ENCODE results near the gene ABCG5.

ABCG5 gene

DNA sequence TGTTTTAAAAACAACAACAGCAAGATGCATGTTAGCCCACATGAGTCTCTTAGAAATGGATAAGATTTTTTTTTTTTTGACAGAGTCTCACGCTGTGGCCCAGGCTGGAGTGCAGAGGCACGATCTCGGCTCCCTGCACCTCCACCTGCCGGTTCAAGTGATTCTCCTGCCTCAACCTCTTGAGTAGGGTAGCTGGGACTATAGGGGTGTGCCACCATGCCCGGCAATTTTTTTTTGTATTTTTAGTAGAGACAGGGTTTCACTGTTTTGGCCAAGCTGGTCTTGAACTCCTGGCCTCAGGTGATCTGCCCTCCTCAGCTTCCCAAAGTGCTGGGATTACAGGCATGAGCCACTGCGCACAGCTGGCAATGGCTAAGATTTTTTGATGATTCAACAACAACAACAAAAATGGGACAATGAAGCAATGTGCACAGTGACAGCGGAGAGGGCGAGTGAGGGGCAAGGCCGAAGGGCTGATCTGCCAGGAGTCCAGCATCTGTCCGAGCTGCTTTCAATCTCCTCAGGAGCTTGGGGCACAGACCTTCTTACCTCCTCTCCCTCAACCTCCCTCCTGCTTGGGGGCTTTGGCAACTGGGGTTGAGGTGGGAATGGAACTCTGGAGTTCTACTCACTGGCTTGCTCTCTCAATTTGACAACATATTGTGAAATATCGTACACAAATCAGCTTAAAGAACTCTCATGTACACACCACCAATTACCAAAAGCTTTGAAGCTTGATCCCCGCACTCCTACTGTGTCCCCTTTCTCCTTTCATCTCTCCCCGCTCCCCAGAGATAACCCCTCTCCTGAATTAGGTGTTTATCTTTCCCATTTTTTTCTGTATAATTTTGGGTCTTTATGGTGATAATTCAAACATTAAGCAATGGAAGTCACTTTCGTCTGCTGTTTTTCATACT, 3.6 kb upstream of the ABCG5 start:
- no peak for DNase-seq

DNA sequence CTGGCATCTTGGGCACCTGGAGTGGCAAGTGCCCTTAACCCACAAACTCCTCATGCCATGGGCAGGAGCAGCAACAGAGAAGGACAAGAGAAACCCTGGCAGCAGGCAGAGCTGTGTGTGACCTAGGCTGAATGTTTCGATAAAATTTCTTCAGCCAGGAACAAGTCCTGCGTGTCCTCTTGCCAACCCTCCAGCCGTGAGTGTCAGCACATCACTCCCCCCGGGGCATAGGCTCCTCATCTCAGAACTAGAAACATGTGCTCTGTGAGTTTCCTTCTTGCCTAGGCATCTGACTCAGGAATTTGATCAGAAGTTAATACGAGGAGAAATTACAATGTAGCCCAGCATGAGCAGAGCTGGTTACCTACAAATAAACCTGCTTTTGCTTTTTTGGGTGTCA, 2.3 kb upstream of the ABCG5 start:
- DNase-seq, result no peak

DNA sequence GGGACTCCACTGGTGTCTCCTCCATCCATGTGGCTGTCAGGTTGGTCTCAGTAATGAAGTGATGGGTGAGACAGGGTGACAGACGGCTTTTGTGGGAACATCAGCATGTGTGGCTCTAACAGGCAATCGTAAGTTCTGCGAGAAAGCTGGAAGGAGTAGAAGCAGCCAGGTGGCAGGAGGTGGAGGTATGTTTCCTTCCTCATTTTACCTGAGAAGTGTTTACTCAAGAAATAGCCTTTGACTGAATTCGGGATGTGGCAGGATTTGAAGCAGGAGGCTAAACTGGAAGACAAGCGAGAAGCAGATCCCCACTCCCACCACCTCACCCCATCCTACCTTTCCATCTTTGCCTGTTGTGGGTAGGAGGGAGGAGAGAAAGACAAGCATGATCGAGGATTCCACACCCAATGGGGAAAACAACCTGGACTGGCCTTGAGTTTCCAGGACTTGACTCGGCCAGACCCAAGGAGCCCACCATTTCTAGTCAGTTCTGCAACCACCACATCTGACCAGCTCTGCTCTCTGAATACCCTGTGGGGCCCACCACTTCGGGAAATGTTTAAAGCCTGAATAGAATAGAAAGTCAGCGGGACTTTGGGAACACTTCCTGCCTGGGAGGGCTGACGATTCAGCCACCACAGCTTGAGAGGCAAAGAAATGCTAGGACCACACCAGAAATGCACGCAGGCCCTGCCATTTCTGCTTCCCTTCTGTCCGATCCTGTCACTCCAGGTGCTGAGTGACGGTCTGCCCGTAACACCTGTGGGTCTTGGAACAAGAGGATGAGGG, 1.3 kb upstream of the ABCG5 start:
- DNase-seq, result no peak

DNA sequence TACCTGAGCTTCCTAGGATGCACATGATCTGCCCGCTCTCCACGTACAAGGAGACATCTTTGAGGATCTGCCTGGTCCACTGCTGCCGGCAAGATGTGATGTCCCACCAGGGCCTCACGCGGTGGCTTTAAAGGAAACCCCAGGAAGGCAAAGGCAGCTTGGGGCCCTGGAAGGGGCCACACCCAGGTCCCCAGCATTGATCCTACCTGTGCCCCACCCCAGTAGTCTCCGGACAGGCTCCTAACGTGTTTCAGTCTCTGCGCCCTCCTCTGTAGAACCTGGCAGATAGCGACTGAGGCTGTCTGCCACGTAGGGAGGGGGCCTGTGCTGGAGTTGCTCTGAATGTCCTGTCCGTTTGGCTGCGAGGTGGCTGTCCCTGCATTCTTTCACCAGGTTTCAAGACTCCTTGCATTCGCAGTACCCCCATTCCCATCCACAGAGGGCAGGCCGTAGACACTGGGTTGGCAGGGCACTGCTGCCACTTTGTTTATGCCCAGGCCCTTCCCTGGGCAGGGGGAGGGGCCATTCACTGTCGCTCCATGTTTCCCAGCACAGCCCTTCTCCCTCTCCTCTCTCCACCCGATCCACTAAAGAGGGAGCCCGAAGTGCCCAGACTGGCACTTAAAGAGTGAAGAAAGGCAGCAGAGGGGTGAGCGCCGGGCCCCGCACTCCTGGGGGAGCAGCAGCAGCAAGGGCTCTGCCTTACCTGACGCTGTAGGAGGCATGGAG, 644 bp downstream of the ABCG5 start:
- DNase-seq, result no peak

DNA sequence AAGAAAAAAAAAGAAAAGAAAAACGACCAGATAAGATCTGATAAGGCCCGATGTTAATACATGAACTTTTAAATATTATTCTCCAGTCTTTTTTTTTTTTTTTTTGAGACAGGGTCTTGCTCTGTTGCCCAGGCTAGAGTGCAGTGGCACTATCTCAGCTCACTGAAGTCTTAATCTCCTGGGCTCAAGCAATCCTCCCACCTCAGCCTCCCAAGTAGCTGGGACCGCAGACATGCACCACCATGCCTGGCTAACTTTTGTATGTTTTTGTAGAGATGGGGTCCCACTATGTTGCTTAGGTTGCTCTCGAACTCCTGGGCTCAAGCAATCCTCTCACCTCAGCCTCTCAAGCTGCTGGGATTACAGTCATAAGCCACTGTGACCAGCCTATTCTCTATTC, 1.6 kb downstream of the ABCG5 start:
- DNase-seq, result no peak

DNA sequence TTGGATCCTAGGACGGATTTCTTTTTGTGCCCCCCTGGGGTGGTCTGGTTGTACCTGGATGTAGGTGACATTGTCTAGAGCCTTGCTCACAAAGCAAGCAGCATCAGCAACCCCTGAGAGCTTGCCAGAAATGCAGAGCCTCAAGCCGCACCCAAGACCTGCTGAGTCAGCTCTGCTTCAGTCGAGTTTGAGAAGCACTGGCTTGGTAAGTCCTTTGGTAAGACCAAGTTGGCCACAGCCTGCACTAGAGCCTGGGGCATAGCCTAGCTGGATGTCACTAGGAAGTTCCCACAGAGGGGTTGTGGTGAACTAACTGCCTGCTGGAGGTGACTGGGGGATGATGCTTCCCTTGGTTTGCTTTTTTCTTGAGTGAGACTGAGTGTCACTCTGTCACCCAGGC, 6.2 kb downstream of the ABCG5 start:
- no peak for DNase-seq

DNA sequence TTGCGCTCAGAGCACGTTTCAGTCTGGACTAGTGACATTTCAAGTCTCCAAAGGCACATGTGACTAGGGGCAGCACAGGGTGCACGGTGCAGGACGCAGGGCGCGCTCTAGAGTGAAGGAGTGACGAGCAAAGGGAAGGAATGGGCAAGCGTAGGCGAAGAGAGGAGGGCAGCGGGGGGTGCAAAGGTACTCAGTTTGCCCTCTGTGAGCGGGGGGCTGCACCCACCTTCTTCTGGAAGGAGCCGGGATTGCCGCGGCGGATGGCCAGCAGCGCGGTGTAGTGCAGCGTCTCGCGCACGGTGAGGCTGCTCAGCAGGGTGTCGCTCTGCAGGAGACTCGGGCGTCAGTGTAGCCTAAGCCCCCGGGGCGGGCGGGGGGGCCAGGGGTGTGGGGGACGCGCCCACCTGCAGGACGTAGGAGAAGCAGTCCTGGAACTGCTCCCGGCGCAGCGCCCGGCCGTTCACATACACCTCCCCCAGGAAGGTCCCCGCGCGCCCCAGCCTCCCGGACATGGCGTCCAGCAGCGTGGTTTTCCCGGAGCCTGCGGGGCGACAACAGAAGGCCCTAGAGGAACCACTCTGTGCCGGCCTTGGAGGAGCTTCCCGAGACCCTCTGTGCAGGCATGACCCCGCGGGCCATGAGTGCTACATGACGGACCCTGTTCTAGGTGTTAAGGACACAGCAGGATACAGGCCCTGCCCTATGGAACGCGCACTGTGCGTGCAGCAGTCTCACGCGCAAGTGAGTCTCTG, 6.9 kb downstream of the ABCG5 start:
- no peak for DNase-seq

DNA sequence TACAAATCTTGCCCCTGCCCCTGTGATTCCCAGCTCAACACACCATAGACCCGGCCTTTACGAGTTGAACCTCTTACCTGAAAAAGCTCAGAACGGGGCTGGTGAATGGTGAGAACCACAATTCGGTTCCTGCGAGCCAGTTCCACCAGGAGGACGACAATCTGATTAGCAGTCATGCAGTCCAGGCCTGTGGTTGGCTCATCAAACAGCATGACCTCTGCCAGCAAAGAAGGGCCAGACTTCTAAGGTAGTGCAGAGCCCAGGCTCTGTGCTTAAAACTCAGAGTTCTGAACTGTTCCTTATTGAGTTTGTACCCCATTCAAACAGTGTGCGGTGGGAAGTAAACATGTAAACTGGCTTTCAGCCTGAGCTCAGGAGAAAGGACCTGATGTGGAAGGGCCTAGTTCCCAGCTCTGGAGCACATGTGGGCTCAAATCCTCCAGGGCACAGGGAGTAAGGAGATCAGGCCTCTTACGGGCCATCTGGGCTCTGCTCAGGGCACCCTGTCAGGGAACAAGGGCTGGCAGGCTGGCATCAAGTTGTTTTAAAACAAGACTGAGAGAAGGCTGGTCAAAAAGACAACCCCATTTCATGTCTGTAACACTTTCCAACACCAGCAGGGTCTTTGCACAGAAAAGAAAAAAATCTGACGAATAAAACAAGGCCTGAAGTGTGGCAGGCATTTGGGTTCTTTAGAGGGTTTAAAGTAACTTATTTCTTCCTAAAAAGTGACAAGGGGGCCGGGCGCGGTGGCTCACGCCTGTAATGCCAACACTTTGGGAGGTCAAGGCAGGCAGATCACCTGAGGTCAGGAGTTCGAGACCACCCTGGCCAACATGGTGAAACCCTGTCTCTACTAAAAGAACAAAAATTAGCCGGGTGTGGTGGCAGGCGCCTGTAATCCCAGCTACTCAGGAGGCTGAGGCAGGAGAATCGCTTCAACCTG, 12.1 kb downstream of the ABCG5 start:
- no peak for DNase-seq

DNA sequence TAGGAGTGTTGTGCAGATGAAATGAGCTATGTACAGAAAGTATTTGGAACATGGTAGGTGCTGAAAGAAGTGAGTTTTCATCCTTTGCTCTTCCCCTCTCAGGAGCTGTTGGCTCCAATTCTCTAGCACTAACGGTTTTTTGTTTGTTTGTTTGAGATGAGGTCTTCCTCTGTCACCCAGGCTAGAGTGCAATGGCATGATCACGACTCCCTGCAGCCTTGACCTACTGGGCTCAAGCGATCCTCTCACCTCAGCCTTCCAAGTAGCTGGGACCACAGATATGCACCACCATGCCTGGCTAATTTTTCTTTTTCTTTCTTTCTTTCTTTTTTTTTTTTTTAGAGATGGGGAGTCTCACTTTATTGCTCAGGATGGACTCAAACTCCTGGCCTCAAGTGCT, 12.8 kb downstream of the ABCG5 start:
- no peak for DNase-seq

DNA sequence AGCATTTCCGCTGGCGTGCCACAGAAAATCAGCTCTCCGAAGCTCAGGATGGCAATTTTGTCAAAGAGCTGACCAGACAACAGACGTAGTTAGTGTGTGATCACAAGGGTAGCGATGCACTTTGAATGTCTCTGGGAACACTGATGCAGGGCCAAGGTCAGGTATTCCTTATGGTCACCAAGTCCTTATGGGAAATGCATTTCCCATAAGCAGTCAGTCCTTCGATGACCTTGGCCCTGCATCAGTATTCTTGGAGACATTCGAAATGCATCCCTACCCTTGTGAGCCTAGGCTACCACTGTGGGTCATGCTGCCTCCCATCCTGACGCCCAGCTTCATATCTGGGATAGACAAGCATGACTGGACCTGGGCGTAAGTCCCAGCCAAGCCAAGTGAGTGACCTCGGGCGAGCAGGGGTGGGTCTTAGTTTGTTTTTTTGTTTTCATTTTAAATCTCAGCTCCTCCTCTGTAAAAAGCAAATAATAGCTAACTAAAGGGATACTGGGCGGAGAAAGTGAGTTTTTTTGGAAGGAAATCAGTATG, 13.6 kb downstream of the ABCG5 start:
- no peak for DNase-seq

DNA sequence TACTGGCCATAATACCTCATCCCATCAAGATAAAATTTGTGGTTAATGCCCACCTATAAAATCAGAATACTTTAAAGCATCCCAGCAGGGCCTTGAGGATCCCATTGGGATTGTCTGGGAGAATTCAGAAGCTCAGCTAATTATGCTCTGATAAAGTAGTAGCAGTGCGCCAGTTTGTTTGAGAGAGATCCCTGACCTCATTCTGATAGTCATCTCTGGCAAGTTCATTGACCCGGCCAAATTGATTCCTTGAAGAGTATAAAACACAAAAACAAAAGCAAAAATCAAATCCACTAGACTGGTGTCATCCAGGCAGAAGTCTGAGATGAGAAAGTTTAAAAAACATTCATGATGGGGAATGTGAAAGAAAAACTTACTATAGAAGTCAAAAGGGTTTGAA, 14.1 kb downstream of the ABCG5 start:
- no peak for DNase-seq

DNA sequence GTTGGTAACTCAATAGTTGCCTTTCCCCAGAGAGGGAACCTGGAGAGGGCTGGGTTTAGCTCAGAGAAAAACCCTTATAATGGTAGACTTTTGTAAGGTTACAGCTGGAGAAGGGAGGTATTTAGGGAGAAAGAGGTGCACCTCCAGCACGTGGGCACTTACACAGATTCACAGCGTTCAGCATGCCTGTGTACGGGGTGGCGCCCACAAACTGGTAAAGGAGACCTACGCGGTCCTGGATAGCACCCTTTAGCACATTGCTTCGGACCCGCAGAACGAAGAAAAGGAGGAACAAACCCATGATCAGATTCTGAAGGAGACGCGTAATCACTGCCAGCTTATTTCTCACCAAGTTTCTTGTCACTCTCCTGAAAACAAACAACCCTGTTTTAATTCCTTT, 14.9 kb downstream of the ABCG5 start:
- no peak for DNase-seq

DNA sequence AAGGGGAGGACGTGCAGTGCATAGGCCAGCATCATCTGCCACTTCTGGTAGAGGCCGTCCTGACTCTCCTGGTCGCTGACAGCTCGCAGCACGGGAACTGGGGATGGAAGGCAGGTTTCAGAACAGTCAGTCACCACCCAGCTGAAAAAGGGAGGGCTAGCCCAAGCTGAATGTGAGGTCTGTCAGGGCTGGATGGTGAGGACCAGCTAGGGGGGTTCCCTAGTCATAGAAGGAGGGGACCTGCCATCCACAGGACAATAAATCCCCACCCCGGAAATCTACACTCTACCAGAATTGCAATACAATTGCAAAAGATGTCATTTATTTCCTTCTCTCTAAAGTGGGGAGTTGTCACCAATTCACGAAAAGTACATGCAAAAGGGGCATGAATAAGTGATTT, 15.8 kb downstream of the ABCG5 start:
- no peak for DNase-seq

DNA sequence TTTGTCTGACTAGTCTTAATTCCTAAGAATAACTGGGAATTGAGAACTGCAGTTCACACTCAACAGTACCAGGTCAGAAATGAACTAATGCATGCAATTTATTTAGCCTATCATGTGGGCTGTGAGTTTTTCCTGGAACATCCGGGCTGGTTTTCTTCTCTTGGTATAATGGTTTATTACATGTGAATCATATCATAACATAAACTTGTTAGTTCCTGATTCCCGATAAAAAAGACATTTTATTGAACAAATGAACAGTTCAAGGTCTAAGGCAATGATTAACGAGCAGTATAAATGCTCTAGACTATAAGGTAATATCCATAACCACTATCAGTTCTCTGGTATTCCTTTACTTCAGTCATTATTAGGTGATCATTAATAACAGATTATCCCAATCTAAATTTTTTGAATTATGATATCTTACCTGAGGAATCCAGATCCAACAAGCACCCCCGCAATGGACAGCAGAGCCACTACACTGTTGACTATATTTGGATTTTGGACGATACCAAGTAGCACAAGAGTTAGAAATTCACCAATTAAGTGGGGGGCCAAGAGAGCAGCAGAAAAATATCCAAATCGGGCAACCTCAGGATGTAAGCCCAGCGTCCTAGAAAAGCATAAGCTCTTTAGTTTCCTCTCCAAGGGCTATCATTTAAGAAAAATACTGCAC, 19.0 kb downstream of the ABCG5 start:
- no peak for DNase-seq

DNA sequence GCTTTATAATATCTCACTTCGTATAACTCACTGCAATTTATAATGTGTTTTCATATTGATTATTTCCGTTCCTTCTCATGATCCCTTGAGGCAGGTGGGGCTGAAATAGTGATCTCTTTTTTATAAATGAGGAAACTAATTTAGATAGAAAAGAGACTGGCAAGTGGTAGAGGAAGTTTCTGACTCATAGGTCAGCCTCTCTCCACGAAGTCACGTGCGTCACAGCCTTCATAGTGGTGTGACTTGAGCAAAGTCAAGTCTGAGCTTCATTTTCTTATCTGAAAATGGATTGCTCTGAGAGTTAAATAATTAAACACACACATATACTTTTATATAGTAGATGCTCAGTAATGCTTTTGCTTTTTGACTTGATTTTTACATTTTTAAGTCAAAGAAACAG, 19.9 kb downstream of the ABCG5 start:
- DNase-seq, result no peak

DNA sequence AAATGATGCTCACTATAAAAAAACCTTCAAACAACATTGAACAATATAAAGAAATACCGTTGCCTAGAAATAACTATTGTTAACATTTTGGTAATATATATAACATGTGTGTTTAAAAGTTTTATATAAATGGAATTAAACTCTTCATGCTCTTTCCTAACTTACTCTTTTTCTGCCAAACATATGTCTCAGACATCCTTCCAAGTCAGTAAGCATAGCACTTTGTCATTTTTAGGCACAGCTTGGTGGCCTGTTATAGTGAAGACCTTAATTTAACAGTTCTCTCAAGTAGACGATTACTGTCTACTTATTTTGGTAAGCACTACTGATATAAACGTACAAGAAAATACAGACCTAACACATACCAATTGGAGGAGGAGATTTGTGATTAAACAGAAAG, 23.9 kb downstream of the ABCG5 start:
- no peak for DNase-seq

DNA sequence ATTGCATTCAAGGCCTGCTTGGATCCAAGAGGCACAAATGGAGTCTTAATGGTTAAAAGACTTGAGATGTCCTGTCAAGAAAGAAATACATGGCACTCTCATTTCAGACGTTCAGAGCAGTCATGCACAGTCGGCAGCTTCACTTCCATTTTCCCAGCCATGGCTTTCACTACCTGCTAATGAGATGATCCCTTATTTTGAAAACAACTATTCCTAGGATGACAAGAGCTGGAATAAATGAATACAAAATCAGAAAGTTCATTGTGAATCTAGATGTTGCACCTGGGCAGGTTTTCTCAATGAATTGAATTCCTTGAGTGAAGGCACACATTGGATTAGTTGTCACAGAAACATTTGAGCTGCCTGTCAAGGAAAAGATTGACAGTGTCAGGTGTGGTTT, 25.7 kb downstream of the ABCG5 start:
- no peak for DNase-seq

DNA sequence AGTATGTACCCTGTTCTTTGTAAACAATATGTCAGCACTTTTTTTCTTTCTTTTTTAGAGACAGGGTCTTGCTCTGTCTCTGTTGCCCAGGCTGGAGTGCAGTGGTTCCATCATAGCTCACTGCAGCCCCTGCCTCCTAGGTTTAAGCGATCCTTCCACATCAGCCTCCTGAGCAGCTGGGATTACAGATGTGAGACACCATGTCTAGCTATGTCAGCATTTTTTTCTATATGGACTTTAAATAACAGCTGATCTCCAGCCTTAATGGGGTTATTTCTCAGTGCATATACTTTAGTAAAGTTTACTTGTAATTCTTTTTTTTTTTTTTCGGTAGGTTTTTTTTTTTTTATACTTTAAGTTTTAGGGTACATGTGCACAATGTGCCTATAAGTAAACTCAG, 26.6 kb downstream of the ABCG5 start:
- no peak for DNase-seq

DNA sequence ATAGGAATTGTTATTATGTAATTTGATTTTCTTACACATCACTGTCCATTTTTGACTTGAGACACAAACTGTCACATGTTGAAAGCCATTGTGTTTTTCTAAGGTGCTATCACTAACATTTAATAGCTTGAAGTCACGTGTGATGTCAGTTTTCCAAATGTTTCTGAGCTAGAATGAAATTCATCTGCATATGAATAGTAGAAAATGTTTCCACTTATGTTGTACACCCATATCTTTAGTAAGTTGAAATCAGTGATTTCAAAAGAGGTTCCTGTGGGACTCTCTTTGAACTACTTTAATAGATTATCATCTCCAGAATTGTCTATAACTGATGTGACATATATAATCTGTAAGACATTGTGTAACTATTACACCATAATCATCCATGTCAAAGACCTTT, 27.8 kb downstream of the ABCG5 start:
- DNase-seq, result no peak

DNA sequence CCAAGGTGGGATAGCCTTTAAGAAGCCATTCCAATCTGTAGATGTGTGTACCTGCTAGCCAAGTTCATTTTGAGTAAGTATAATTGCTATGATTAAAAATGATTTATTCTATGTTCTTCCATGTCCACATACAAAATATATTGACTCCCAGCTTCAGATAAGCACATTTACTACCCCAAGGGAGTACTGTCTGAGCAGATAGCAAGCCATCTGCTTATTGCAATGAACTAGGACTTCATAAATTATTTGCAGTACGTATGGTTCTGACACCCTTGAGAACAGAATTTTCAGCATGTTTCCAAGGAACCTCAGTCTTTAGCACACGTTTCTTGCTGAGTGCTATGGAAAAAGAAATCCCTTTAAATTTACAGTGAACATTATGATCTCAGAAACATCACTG, 28.2 kb downstream of the ABCG5 start:
- no peak for DNase-seq

DNA sequence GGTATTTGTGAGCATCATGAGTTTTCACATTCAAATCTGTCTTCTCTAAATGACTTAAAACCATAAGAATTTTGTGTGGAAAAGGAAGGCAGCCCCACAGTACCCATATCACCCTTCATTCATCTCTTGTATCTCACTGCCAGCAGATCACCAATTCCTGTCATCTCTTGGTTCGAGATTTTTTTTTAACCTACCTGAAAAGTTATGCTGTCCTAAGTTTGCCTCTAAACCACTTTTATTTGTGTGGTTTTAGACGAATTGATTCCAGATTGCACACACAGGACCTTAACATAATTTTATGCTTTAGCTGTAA, 32.0 kb downstream of the ABCG5 start:
- no peak for DNase-seq
